GM12865 (cell line): ENCODE data around the gene TLR7.

ENCODE experiments used
- DNase-seq: peaks from one replicate; pipeline ENCODE4 v3.0.0; 2010; ENCODE audit warnings: low read depth
- H3K4me3 ChIP-seq: 2 replicates; pipeline ENCODE4 v1.5.1; 2011; ENCODE audit warnings: mild to moderate bottlenecking, low read depth, low read length, control low read depth
- TF ChIP-seq, protein P1 (sequence below): IDR thresholded peaks from 2 replicates; pipeline ENCODE4 v1.5.1; 2011; ENCODE audit warnings: low read length, control low read depth, low read depth, inconsistent platforms; ENCODE audit not compliant: insufficient read depth; ENCODE audit errors: missing control alignments

Gene TLR7

DNA sequence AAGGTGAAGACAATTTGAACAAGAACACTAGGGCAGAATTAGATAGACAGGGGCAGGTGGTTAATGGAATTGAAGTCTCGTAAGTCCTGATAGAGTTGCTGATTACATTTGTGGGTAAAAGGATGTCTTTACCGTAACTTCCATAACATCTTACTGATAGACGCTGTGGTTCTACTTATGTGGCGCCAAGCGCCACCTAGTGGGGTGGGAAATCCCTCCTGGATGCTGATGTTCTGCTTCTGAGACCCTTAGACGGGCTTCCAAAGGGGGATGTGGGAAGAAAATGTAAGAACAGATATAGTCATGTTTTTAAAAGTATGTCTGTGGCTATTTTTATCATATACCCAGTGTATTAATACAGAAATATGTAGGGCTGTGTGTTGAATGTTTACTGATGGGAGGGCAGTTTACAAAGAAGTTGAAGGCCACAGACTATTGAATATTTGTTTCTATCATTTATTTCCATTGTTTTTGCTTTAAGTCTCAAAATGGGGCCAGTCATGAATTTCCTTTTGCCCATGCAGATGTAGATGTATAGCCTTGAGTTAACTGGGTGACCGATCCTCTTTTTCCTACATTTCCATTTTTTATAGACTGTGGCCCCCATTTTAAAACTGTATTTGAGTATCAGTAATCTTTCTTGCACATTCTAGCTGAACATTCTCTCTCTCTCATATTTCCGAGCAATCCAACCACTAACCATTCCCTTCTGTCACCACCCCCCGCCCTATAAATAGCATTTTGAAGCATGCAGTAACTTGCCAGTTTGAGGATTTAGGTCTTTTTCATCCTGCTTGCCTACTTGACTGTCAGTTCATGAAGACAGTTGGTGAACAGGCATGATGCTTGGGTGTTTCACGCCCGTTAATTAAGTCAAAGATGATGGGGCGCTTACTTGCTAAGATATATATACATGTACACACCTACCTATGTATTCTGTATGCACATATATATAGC lies 27.5 kb downstream of the TLR7 start:
- peak; percentile 71 for DNase-seq
- H3K4me3 ChIP-seq, result no peak overlapping the region
- TF ChIP-seq, protein P1, sequence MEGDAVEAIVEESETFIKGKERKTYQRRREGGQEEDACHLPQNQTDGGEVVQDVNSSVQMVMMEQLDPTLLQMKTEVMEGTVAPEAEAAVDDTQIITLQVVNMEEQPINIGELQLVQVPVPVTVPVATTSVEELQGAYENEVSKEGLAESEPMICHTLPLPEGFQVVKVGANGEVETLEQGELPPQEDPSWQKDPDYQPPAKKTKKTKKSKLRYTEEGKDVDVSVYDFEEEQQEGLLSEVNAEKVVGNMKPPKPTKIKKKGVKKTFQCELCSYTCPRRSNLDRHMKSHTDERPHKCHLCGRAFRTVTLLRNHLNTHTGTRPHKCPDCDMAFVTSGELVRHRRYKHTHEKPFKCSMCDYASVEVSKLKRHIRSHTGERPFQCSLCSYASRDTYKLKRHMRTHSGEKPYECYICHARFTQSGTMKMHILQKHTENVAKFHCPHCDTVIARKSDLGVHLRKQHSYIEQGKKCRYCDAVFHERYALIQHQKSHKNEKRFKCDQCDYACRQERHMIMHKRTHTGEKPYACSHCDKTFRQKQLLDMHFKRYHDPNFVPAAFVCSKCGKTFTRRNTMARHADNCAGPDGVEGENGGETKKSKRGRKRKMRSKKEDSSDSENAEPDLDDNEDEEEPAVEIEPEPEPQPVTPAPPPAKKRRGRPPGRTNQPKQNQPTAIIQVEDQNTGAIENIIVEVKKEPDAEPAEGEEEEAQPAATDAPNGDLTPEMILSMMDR, result peak; percentile 62

DNA sequence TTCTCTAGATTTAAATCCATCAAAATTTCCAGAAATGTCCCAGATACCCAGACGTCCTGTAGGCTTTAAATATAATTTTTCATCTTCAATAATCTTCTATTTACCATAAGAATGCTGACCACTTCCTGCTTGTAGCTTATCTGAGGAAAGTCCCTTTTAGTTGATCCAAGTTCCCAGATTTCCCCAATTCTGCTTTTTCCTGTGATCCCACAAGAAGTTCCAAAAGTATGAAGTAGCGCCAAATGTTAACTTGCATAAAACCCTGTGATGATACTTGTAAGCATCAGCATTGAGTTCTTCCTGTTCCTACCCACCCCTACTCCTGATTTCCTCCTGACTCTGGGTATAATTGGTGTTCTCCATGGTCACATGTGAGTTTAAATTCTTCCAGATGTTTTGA lies 29.0 kb downstream of the TLR7 start:
- no peak overlapping the region for H3K4me3 ChIP-seq
- TF ChIP-seq, protein P1, result no peak
- DNase-seq, result no peak

DNA sequence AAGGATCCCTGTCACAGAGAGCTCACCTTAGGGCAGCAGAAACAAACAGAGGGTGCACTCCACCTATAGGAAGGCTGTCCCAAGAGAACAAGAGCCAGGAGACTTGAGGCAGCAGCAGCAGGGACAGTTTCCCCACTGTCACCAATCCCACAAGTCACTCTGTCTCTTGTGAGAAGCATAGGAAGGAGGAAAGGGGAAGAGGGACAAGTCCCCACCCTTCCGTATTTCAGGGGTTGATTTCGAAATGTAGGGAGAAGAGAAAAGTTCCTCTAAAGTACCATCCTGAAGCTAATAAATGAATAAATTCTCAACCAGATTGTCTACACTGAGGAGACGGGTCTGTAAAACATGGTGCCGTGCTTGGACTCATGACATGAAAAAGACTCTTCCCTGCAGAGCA lies 30.1 kb downstream of the TLR7 start:
- no peak for DNase-seq
- H3K4me3 ChIP-seq, result no peak overlapping the region
- TF ChIP-seq, protein P1, result no peak

DNA sequence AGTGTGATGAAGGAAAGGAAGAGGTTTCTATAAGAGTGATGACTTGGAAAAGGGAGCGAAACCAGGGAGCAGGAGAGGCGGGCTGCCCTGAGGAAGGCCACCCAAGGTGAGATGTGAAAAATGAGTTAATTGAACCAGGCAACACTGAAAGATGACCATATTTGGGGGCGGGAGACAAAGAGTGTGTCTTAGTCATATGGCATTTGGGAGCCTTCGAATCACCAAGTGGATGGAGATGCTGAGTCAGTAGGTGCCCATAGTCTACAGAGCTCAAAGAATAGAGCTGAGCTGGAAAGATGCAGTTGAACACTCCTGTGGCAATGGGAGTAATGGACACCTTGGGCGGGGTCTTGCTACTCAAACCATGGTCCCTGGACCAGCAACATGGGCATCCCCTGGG lies 31.2 kb downstream of the TLR7 start:
- H3K4me3 ChIP-seq, result no peak overlapping the region
- DNase-seq, result no peak
- TF ChIP-seq, protein P1, result no peak

DNA sequence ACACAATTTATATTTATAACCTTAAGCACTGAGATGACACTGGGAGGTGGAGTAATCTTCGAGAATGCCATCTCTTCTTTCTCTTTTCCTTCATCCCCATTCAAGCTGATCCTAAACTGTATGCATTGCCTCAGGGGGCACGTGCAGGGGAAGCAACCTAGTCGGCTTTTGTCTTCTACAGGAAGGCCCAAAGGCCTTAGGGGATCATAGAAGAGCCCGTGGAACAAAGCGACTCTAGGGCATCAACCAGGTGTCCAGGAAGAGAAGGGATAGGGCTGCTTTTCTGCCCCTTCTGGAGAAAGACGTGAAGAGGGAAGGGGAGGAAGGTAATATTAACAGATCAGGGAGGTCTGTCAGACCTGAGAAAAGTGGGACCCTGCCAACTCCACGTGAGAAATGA lies 32.6 kb downstream of the TLR7 start:
- H3K4me3 ChIP-seq, result no peak overlapping the region
- DNase-seq, result no peak
- TF ChIP-seq, protein P1, result no peak

DNA sequence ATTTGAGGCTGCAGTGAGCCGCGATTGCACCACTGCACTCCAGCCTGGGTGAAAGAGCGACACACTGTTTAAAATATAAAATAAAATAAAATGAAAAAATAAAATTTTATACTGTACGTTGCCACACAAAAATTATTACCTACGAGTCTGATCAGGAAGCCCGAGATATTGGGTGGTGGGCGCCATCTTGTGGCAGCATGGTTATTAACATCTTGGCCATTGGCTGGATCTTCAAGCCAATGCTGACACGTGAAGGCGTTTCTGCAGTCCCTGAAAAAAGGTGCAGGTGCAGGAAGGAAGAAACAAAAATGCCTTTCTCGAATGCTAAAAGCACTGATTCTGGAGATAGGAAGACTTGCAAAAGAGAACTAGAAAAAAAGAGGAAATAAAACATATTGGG lies 34.6 kb downstream of the TLR7 start:
- peak; percentile 74 for DNase-seq
- H3K4me3 ChIP-seq, result no peak overlapping the region
- TF ChIP-seq, protein P1, result peak; percentile 47
